ENCODE data around the gene IKZF1.

Gene IKZF1

GRCh38 chr7:50450590-50451032, 146.1 kb downstream of the IKZF1 start:
- DNase-seq, result no peak
- in situ Hi-C loops (cut with HindIII; ENCODE audit: low pct_ligation_motif_present, low pct_unique_long_range_greater_than_20kb, low sequenced_read_pairs), result no loop called here

Data from ACHN (cell line).